Ammon's horn (tissue), 1 donor: Measurements from ENCODE around the gene PFN2.
A peak's percentile ranks its signal among the peaks of the same experiment; 100 is the strongest.
"Not testable (repeated sequence)": the region's sequence is repeated elsewhere in the genome, so short reads cannot be mapped to it uniquely, and the experiment has no call there.

ENCODE experiments used
- DNase-seq: peaks from one replicate; pipeline ENCODE4 v3.0.0-alpha.2; 2016; ENCODE audit warnings: low spot score

PFN2 gene

GRCh38 chr3:149968216-149968615 is 2.5 kb downstream of the PFN2 start:
- DNase-seq: no peak

GRCh38 chr3:149967086-149967685 is 3.5 kb downstream of the PFN2 start:
- DNase-seq: no peak

GRCh38 chr3:149965278-149965677 is 5.4 kb downstream of the PFN2 start:
- DNase-seq: no peak

GRCh38 chr3:149964291-149964690 is 6.4 kb downstream of the PFN2 start:
- DNase-seq: peak; percentile 46

GRCh38 chr3:149963485-149963884 is 7.2 kb downstream of the PFN2 start:
- DNase-seq: no peak

GRCh38 chr3:149959443-149959842 is 11.3 kb downstream of the PFN2 start:
- no peak for DNase-seq

- DNase-seq: no peak
Observed at GRCh38 chr3:149958171-149958796, 12.4 kb downstream of the PFN2 start.

GRCh38 chr3:149957361-149958125 is 13.2 kb downstream of the PFN2 start:
- no peak for DNase-seq

- no peak for DNase-seq
Observed at GRCh38 chr3:149955449-149955848, 15.2 kb downstream of the PFN2 start.

- DNase-seq: no peak
Observed at GRCh38 chr3:149954812-149955211, 15.9 kb downstream of the PFN2 start.

GRCh38 chr3:149949181-149949580 is 21.5 kb downstream of the PFN2 start:
- DNase-seq: no peak

GRCh38 chr3:149947231-149947630 is 23.5 kb downstream of the PFN2 start:
- DNase-seq: no peak

- not testable (repeated sequence) for DNase-seq
Observed at GRCh38 chr3:149943966-149944365, 26.7 kb downstream of the PFN2 start.

- DNase-seq: no peak
Observed at GRCh38 chr3:149942409-149942808, 28.3 kb downstream of the PFN2 start.

- DNase-seq: no peak
Observed at GRCh38 chr3:149941946-149942345, 28.7 kb downstream of the PFN2 start.

- no peak for DNase-seq
Observed at GRCh38 chr3:149941186-149941585, 29.5 kb downstream of the PFN2 start.

- DNase-seq: not testable (repeated sequence)
Observed at GRCh38 chr3:149938392-149939055, 32.2 kb downstream of the PFN2 start.

GRCh38 chr3:149936812-149937230 is 33.9 kb downstream of the PFN2 start:
- peak; percentile 67 for DNase-seq

GRCh38 chr3:149934524-149934923 is 36.2 kb downstream of the PFN2 start:
- DNase-seq: no peak

GRCh38 chr3:149933858-149934257 is 36.8 kb downstream of the PFN2 start:
- no peak for DNase-seq

- DNase-seq: no peak
Observed at GRCh38 chr3:149933008-149933407, 37.7 kb downstream of the PFN2 start.

GRCh38 chr3:149920119-149920518 is 50.6 kb downstream of the PFN2 start:
- DNase-seq: no peak

GRCh38 chr3:149919509-149919908 is 51.2 kb downstream of the PFN2 start:
- DNase-seq: no peak
